DMS53 treated with DMSO at 0.1 percent for 48 hours (cell line): ENCODE data around the gene ZNF732.
"Not testable (repeated sequence)": the region's sequence is repeated elsewhere in the genome, so short reads cannot be mapped to it uniquely, and the experiment has no call there.

Source experiments
- DNase-seq: peaks from one replicate; lab custom pipeline; 2025; ENCODE audit not compliant: unreplicated experiment; lab: John Stamatoyannopoulos, UW

Gene ZNF732

DNA sequence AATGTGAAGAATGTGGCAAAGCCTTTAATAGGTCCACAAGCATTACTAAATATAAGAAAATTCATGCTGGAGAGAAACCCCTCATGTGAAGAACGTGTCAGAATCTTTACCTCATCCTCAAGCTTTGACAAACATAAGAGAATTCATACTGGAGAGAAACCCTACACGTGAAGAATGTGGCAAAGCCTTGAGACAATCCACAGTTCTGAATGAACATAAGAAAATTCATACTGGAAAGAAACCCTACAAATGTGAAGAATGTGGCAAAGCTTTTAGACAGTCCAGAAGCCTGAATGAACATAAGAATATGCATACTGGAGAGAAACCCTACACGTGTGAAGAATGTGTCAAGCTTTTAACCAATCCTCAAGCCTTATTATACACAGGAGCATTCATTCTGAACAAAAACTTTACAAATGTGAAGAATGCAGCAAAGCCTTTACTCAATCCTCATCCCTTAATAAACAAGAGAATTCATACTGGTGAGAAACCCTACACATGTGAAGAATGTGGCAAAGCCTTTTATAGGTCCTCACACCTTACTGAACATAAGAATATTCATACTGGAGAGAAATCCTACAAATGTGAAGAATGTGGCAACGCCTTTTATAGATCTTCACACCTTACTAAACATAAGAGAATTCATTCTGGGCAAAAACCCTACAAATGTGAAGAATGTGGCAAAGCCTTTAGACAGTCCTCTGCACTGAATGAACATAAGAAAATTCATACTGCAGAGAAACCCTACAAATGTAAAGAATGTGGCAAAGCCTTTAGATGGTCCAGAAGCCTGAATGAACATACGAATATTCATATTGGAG is 51.1 kb downstream of the ZNF732 start:
- DNase-seq, result no peak

- DNase-seq, result no peak
Observed at GRCh38 chr4:252065-252601, 53.1 kb downstream of the ZNF732 start.

- DNase-seq, result peak; percentile 60
Observed at GRCh38 chr4:244471-244870, 60.8 kb downstream of the ZNF732 start.

GRCh38 chr4:243426-243825 is 61.8 kb downstream of the ZNF732 start:
- no peak for DNase-seq

GRCh38 chr4:242121-242848 is 63.0 kb downstream of the ZNF732 start:
- peak; percentile 93 for DNase-seq

DNA sequence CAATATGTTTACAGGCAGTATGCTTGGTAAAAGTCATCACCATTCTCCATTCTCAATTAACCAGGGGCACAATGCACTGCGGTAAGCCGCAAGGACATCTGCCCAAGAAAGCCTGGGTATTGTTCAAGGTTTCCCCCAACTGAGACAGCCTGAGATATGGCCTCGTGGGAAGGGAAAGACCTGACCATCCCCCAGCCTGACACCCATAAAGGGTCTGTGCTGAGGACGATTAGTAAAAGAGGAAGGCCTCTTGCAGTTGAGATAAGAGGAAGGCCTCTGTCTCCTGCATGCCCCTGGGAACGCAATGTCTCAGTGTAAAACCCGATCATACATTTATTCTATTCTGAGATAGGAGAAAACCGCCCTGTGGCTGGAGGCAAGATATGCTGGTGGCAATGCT is 63.9 kb downstream of the ZNF732 start:
- not testable (repeated sequence) for DNase-seq

GRCh38 chr4:236028-236427 is 69.2 kb downstream of the ZNF732 start:
- no peak for DNase-seq

GRCh38 chr4:234178-234577 is 71.1 kb downstream of the ZNF732 start:
- DNase-seq, result no peak

DNA sequence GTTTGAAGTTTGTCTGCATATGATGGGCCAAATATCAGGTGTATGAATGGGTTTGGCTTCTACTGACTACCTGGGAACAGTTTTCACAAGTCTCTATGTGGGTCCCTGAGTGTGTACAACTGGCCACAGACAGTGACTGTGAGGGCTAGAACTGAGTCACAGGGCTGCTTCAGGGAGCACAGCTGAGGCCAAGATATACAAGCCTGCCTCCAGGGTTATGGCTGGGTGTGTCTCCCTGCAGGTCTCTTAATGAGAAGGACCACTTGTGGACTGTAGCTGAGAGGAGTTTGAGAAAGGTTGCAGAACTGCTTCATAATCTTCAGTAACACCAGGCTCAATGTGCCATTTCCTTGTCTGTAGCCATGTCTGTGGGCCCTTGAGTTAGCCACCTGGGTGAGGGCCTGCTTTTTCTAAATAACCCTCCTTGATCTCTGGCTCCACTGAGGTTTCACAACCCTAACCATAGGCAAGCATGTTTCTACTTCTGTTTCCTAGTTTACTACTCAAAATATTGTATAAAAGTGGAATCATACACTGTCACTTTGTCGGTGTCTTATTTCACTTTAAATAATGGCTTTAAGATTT is 81.3 kb downstream of the ZNF732 start:
- DNase-seq, result no peak
